Measurements from ENCODE around the gene LRRC8D.
A peak's percentile ranks its signal among the peaks of the same experiment; 100 is the strongest.

Gene LRRC8D

DNA sequence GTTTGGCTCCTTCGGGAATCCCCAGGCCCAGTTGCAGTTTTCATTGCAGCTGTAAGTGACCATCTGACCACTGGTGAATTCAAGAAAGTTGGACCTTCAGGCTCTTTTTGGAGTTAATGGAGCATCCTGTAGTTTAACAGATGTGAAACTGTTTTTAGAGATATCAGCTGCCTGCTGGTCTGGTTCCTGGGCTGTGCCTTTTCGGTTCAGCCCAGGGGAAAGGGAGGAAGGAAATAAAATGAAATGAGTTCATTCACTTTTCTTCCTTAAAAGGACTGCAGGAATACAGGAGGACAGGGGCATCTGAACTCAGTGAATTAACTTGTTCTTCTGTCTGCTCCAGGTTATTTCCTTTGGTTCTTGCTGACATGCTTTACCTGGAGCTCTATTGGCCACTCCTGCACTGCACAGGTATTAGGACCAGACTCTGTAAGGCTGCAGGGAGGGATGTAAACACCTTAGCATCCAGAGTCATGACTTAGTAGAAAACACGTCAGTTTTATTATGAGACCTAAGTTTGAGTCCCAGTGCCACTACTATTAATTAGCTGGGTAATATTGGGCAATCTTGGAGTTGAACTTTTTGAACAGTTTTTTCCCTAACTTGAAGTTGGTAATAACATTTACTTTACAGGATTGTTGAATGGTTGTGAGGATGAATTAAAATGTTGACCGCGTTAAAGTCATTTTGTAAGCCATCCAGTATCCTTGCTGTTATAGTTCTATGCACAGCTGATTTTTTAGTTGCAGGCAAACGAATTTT is 83.6 kb downstream of the LRRC8D start:
- no peak overlapping the region for H3K4me3 Mint-ChIP-seq
- H3K4me1 Mint-ChIP-seq (ENCODE audit: low read depth in 2 of 2), result peaks cover 15 to 28% of the 10 kb centered on the region in 2 donors
- H3K27me3 Mint-ChIP-seq, result no peaks in the 10 kb centered on the region
- ATAC-seq (replicated peaks) (no peak), DNase-seq (no peak)
- H3K27ac Mint-ChIP-seq, result peak overlapping the region; percentile 51 to 58
- no peaks in the 10 kb centered on the region for H3K9me3 Mint-ChIP-seq
- peaks cover 3% of the 10 kb centered on the region for H3K36me3 Mint-ChIP-seq (ENCODE audit: insufficient read depth)

DNA sequence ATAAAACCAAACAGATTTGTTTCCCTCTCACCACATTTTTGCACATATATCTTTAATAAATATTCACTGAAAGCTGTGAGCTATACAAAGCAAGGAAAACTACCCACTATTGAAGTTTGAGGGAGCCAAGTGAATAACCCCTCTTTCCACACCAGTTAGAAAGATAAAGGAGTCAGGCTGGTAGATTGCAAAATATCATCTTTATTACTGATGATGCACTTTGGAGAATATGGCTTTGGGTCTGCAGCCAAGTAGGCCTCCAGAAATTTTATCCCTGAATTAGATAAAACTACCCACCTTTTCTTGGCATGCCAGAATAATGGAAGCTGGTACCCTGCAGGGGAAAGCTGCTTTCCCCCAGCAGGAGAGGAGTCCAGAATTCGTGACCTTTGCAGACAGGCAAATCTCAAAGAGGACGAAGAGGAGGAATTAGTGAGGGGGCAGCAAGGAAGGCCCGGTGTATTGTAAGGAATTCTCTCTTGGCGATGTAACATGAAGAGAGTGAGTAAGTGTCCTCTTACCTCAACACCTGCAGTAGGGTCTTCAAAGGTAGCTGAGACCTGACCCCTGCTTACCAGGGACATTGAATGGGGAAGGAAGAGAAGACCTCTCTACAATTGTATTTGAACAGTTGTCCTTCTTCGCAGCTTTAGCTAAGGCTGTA is 84.7 kb downstream of the LRRC8D start:
- Mint-ChIP-seq H3K4me1 (ENCODE audit: low read depth in 2 of 2) (peaks cover 11 to 23% of the 10 kb centered on the region in 2 donors), H3K36me3 (ENCODE audit: insufficient read depth) (peaks cover 3% of the 10 kb centered on the region), H3K9me3 (no peaks in the 10 kb centered on the region), H3K27me3 (no peaks in the 10 kb centered on the region), H3K27ac (no peak overlapping the region), H3K4me3 (no peak overlapping the region)
- ATAC-seq (replicated peaks) (no peak), DNase-seq (no peak)

DNA sequence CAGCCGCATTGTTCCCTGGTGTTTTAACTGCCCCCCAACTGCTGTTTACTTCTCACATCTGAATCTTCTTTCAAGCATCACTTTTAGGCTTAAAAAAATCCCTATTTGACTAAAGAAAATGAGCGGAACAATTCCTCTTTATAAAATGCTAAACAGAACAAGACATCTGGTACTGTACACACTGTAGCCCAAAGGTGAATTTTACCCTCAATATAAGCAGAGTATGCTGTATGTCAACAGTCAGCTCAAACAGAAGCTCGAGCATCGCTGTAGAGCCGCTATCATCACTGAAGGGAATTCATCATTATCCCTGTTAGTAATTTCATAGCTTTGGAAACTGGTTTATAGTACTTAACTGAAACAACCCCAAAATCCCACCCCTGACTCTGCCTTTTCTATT is 85.3 kb downstream of the LRRC8D start:
- Mint-ChIP-seq H3K9me3 (no peaks in the 10 kb centered on the region), H3K36me3 (ENCODE audit: insufficient read depth) (peaks cover 3% of the 10 kb centered on the region), H3K4me3 (no peak overlapping the region), H3K4me1 (ENCODE audit: low read depth in 2 of 2) (peaks cover 7 to 23% of the 10 kb centered on the region in 2 donors), H3K27ac (no peak overlapping the region), H3K27me3 (no peaks in the 10 kb centered on the region)
- DNase-seq (no peak), ATAC-seq (replicated peaks) (no peak)

DNA sequence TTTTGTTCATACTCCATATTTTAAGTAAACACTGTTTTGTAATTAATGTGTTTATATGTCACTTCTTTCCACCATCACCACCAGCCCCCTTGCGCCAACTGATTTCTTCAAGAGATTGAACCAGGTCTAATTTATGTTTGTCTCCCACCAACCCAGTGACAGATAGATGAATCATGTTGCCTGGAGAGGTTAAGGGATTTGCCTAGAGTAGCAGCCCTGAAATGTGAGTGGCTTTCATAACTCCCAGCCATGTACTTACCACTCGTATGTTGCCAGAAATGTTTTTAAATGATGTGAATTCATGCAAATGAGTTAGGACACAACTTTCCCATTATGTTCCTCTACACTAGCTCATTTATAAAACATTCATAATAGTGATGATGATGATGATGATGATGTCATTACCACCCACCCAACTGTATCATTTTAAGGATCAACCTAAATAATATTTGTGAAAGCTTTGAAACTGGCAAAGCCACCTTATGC is 86.9 kb downstream of the LRRC8D start:
- peak overlapping the region in 1 of 2 donors; percentile 12 for H3K27ac Mint-ChIP-seq
- H3K36me3 Mint-ChIP-seq (ENCODE audit: insufficient read depth), result no peaks in the 10 kb centered on the region
- no peaks in the 10 kb centered on the region for H3K9me3 Mint-ChIP-seq
- H3K27me3 Mint-ChIP-seq, result no peaks in the 10 kb centered on the region
- no peak for ATAC-seq (replicated peaks)
- peaks cover 12 to 34% of the 10 kb centered on the region in 2 donors for H3K4me1 Mint-ChIP-seq (ENCODE audit: low read depth in 2 of 2)
- no peak for DNase-seq
- H3K4me3 Mint-ChIP-seq, result no peak overlapping the region

DNA sequence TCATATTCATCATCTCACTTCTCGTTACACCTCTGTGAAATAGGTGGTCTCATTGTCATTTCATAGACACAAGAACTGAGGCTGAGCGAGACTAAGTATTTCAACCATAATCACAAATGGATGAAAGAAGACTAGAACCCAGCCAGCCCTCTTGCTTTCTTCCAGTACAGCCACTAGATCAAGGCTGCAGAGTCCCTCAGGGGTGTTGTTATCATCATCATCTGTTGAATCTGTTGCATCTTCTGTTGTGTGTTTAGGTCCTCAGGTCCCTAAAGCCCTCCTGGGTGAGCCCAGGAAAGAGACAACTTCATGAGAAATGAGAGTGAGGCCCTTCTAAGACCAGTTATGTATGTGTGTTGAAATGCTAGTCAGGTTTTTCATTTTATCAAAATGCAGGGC is 87.4 kb downstream of the LRRC8D start:
- no peak for ATAC-seq (replicated peaks)
- DNase-seq, result no peak
- no peaks in the 10 kb centered on the region for H3K9me3 Mint-ChIP-seq
- H3K36me3 Mint-ChIP-seq (ENCODE audit: insufficient read depth), result no peaks in the 10 kb centered on the region
- no peaks in the 10 kb centered on the region for H3K27me3 Mint-ChIP-seq
- no peak overlapping the region for H3K4me3 Mint-ChIP-seq
- H3K4me1 Mint-ChIP-seq (ENCODE audit: low read depth in 2 of 2), result peaks cover 15 to 35% of the 10 kb centered on the region in 2 donors
- H3K27ac Mint-ChIP-seq, result peak overlapping the region in 1 of 2 donors; percentile 26

DNA sequence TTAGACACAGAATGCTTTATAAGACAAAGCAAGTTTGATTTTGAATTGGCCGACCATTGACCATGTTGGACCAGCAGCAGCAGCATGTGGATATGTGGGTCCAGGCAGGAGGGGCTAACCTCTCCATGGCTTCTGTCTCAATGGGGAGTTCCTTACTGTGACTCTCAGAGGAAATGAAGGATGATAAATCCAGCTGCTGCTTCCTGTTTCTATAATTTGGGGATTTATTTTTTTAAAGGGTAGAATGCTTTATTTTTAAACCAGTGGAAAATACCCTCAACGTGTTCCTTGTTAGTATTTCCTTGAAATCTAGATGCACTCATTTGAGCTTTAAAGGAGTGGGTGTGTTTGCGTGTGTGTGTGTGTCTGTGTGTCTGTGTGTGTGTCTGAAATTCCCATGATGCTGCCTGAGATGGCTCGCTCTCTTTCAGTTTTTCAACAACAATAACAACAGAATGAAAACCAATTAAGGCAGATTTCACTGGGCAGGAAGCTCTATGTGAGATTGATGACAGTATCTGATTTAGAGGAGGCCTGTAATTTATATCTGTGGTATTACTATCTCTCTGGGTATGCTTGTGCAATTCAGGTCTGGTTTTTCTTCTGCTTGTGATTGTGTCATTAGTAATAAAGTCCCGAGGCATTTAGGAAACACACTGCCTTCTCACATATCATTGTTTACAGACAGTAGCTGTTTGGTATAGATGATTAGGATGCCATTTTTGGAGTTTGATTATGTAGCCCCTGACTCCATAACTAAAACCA is 88.0 kb downstream of the LRRC8D start:
- Mint-ChIP-seq H3K27ac (peak overlapping the region; percentile 7 to 26), H3K27me3 (no peaks in the 10 kb centered on the region), H3K36me3 (ENCODE audit: insufficient read depth) (no peaks in the 10 kb centered on the region), H3K9me3 (no peaks in the 10 kb centered on the region), H3K4me1 (ENCODE audit: low read depth in 2 of 2) (peaks cover 16 to 34% of the 10 kb centered on the region in 2 donors), H3K4me3 (no peak overlapping the region)
- DNase-seq (no peak), ATAC-seq (replicated peaks) (no peak)

DNA sequence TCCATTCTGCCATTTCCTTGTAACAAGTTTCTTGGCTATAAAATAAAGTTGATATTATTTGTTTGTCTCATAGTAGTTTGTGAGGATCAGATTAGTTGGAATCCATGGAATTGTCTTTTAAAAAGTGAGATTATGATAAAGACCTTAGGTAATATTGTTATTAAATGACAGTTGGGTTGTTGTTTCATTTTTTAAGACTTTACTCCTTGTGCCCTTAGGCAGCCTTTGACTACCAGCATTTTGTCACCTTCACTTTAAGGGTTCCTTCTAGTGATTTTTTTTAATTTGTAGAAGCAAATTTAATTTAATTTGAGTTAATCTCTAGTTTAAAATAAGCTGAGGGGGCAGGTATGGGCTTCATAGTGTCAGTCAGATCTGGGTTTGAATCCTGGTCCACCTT is 89.4 kb downstream of the LRRC8D start:
- Mint-ChIP-seq H3K27ac (no peak overlapping the region), H3K4me1 (ENCODE audit: low read depth in 2 of 2) (peaks cover 16 to 33% of the 10 kb centered on the region in 2 donors), H3K4me3 (no peak overlapping the region), H3K36me3 (ENCODE audit: insufficient read depth) (no peaks in the 10 kb centered on the region), H3K27me3 (no peaks in the 10 kb centered on the region), H3K9me3 (no peaks in the 10 kb centered on the region)
- ATAC-seq (replicated peaks), result no peak
- no peak for DNase-seq

DNA sequence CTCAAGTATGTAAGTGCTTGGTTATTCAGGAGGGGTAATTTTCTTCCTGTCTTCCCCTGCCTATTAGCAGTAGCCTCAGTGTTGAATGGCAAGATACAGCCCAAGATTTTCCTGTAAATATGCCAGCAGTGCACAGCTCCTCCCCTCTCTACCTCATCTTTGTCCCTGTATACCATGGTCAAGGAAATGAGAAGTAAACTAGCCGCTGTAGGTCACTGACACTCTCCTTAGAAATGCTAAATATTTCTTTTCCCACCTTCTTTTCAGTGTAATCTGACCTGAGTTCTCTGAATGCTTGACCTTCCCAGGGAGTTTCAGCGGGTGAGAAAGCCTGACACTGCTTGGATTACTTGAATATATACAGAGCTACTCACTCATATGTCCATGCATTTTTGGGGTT is 89.9 kb downstream of the LRRC8D start:
- Mint-ChIP-seq H3K4me1 (ENCODE audit: low read depth in 2 of 2) (peaks cover 14 to 29% of the 10 kb centered on the region in 2 donors), H3K27me3 (no peaks in the 10 kb centered on the region), H3K36me3 (ENCODE audit: insufficient read depth) (no peaks in the 10 kb centered on the region), H3K9me3 (no peaks in the 10 kb centered on the region), H3K4me3 (no peak overlapping the region), H3K27ac (no peak overlapping the region)
- no peak for ATAC-seq (replicated peaks)
- no peak for DNase-seq

DNA sequence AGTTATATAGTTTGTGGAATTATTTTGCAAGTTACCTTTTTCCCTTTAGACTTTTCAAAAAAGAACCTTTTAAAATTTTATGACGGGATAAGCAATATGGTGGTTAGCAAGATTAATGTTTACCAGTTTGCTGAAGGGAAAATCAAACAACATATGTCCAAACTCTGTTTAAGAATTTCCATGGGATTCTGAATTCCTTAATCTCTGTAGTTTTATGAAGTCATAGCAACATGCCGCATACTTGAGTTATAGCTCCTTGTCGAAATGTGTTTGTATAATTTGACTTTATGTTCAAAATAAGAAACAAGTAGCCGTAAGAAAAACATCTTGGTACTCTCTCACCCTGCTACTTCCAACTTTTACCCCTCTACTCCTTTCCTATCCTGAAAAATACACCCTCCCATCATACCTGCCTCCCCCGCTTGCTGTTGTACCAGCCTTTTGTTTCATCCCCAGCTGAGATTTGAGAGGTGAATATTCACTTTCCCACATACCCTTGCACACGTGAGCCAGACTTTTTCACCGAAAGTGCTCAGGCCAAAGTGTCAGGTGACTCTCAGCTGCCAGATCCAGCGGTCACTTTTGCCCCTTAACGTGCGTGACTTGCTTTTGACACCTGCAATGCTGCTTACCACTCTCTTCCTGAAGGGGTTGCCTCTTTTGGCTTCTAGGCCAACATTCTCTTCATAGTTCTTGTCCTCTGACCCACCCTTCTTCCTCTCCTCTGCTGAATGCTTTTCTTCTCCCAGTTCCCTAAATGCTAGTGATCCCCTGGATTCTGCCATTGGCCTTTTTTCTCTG is 90.6 kb downstream of the LRRC8D start:
- ATAC-seq (replicated peaks) (no peak), DNase-seq (no peak)
- Mint-ChIP-seq H3K36me3 (ENCODE audit: insufficient read depth) (no peaks in the 10 kb centered on the region), H3K27me3 (no peaks in the 10 kb centered on the region), H3K4me1 (ENCODE audit: low read depth in 2 of 2) (peaks cover 14 to 29% of the 10 kb centered on the region in 2 donors), H3K27ac (no peak overlapping the region), H3K4me3 (no peak overlapping the region), H3K9me3 (no peaks in the 10 kb centered on the region)

DNA sequence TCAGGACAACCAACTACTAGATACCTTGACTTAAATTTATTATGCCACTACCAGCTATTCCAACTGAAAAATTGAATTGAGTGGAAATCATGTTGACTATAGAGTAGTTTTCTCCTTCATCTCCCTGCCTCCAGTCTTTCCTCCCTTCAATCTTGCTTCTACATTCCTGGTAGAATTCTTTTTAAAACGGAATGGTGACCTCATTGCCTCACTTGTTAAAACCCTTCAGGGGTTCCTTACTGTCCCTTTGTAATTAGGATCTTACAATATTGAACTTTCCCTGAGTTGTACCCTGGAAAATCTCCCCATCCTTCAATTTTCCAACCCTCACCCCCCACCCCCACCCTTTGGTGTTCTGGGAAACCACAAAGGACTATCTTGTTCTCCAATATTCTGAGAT is 91.2 kb downstream of the LRRC8D start:
- H3K36me3 Mint-ChIP-seq (ENCODE audit: insufficient read depth), result no peaks in the 10 kb centered on the region
- H3K9me3 Mint-ChIP-seq, result no peaks in the 10 kb centered on the region
- DNase-seq, result no peak
- H3K27ac Mint-ChIP-seq, result peak overlapping the region in 1 of 2 donors; percentile 62
- no peak for ATAC-seq (replicated peaks)
- H3K4me1 Mint-ChIP-seq (ENCODE audit: low read depth in 2 of 2), result peaks cover 14 to 29% of the 10 kb centered on the region in 2 donors
- H3K4me3 Mint-ChIP-seq, result no peak overlapping the region
- H3K27me3 Mint-ChIP-seq, result no peaks in the 10 kb centered on the region

DNA sequence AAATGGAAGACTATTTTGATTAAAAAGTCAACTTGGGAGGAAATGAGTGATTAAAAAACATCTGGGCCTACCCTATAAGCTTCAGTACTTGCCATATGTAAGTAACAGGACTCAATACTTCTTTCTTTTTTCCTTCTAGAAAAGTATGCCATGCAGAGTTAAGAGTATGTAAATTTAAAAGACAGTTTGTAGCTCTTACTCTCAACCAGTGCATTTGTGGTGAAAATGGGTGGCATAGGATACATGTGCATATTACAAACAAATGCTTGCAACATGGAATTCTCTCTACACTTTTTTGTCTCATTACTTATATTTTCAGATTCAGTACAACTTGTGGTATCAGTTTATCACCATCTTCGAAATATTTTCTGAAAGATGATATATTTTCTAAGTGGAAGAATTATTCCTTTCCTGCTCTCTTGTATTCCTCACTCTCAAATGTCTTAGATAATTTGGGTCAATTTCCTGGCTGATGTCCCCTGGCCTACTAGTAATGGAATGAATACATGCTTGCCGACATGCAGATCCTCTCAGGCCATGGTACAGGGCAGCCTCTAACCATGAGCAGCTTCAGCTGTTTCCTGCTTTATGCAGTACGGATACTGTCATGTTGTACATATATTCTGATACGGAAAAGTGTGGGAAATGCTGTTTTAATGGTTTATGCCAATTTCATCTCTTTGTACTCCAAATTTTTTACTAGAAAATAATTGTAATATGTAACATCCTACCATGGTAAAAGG is 92.7 kb downstream of the LRRC8D start:
- Mint-ChIP-seq H3K36me3 (ENCODE audit: insufficient read depth) (no peaks in the 10 kb centered on the region), H3K4me3 (no peak overlapping the region), H3K27ac (peak overlapping the region; percentile 8 to 62), H3K27me3 (no peaks in the 10 kb centered on the region), H3K9me3 (no peaks in the 10 kb centered on the region), H3K4me1 (ENCODE audit: low read depth in 2 of 2) (peaks cover 13 to 24% of the 10 kb centered on the region in 2 donors)
- DNase-seq (no peak), ATAC-seq (replicated peaks) (no peak)

DNA sequence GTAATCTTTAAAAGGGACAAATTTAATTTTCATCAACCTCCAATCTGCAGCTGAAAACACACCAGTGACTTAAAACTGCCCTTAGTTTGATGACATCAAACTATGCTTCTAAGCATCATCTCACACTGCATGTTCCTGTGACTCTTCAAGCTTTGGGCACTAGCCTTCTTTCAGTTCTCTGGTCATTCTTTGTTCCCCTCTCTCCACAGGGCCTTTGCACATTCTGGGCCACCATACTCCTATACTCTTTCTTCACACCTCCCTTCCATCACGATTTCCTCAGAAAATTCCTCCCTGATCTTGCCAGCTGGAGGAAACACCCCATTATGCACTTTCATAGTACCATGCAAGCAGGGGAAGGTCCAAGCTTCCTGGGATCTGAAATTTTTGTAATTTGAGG is 96.5 kb downstream of the LRRC8D start:
- Mint-ChIP-seq H3K36me3 (ENCODE audit: insufficient read depth) (no peaks in the 10 kb centered on the region), H3K4me1 (ENCODE audit: low read depth in 2 of 2) (peaks cover 8 to 17% of the 10 kb centered on the region in 2 donors), H3K9me3 (no peaks in the 10 kb centered on the region), H3K27ac (no peak overlapping the region), H3K27me3 (no peaks in the 10 kb centered on the region), H3K4me3 (no peak overlapping the region)
- ATAC-seq (replicated peaks), result no peak
- DNase-seq, result no peak

Measured in effector memory CD8-positive, alpha-beta T cell (primary cell).